ENCODE measurements around the gene TNIP3.

The TNIP3 gene

GRCh38 chr4:121148000-121148399 is 16.1 kb downstream of the TNIP3 start:
- no peak for DNase-seq (ENCODE audit: low read depth)

DNA sequence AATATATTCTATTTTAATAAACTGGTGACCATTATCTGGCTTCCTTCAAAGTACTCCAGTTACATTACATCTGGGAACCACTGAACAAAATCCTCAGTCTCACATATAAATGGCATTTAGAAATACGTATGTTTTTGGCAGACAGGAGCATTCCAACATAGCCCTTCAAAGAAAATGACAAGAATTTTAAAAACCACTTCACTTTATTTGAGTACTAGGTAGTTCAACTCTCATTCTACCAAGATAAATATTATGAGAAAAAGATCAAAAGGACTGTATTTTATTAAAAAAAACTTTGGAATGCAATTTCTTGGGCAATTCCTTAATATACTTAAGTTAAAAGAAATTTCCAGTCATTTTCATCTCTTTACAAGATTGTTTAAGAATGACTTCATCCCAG is 17.6 kb downstream of the TNIP3 start:
- TF ChIP-seq, protein P1, sequence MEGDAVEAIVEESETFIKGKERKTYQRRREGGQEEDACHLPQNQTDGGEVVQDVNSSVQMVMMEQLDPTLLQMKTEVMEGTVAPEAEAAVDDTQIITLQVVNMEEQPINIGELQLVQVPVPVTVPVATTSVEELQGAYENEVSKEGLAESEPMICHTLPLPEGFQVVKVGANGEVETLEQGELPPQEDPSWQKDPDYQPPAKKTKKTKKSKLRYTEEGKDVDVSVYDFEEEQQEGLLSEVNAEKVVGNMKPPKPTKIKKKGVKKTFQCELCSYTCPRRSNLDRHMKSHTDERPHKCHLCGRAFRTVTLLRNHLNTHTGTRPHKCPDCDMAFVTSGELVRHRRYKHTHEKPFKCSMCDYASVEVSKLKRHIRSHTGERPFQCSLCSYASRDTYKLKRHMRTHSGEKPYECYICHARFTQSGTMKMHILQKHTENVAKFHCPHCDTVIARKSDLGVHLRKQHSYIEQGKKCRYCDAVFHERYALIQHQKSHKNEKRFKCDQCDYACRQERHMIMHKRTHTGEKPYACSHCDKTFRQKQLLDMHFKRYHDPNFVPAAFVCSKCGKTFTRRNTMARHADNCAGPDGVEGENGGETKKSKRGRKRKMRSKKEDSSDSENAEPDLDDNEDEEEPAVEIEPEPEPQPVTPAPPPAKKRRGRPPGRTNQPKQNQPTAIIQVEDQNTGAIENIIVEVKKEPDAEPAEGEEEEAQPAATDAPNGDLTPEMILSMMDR (conservative IDR thresholded peaks at IDR 0.05; ENCODE audit: low read depth, low read length): no peak
- H3K4me3 ChIP-seq (ENCODE audit: low read length): no peak overlapping the region
- DNase-seq (ENCODE audit: low read depth): peak; percentile 32

More at GRCh38 chr4:121148000-121148399, 16.1 kb downstream of the TNIP3 start:
- no peak overlapping the region for H3K4me3 ChIP-seq (ENCODE audit: low read length)
- TF ChIP-seq, protein P1 (conservative IDR thresholded peaks at IDR 0.05; ENCODE audit: low read depth, low read length): no peak

- DNase-seq (ENCODE audit: low read depth): no peak
- TF ChIP-seq, protein P1 (conservative IDR thresholded peaks at IDR 0.05; ENCODE audit: low read depth, low read length): no peak
- no peak overlapping the region for H3K4me3 ChIP-seq (ENCODE audit: low read length)
Observed at GRCh38 chr4:121145430-121145829, 18.7 kb downstream of the TNIP3 start.

- TF ChIP-seq, protein P1 (conservative IDR thresholded peaks at IDR 0.05; ENCODE audit: low read depth, low read length): no peak
- no peak for DNase-seq (ENCODE audit: low read depth)
- H3K4me3 ChIP-seq (ENCODE audit: low read length): no peak overlapping the region
Observed at GRCh38 chr4:121144021-121144420, 20.1 kb downstream of the TNIP3 start.

DNA sequence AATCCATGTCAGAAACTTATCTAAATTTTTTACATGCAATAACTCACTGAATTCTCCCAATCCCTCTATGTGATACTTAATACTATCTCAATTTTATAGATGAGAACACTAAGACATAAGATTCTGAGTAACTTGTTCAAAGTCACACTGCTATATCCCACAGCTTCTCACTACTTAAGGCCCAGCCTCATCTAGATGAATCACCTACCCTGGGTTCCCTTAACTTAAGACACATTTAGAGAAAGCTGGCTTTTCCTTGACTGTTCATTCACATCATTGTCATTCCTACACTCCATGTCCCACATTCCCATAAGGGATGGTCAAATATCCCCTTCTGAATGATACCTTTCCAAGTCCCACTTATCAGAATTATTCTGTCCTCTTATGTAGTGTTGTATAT is 21.0 kb downstream of the TNIP3 start:
- TF ChIP-seq, protein P1 (conservative IDR thresholded peaks at IDR 0.05; ENCODE audit: low read depth, low read length): no peak
- no peak for DNase-seq (ENCODE audit: low read depth)

GRCh38 chr4:121140716-121141460 is 23.2 kb downstream of the TNIP3 start:
- no peak overlapping the region for H3K4me3 ChIP-seq (ENCODE audit: low read length)
- DNase-seq (ENCODE audit: low read depth): no peak
- TF ChIP-seq, protein P1 (conservative IDR thresholded peaks at IDR 0.05; ENCODE audit: low read depth, low read length): no peak

More for the DNA sequence above, 21.0 kb downstream of the TNIP3 start:
- H3K4me3 ChIP-seq (ENCODE audit: low read length): no peak overlapping the region
